Neural cell (in vitro differentiated cells): ENCODE measurements around the gene GPN1. TPM values are rescaled to one million over a fixed set of nuclear protein-coding genes. Genes with fewer than 3 reads are reported as not detected.

Source experiments
- H2AFZ ChIP-seq: fragments of 200-600, 300-800 bp; sonication (generic), shearing (Covaris generic); 2 replicates; pipeline ENCODE4 v1.6.0; 2014; ENCODE audit warnings: low read depth, mild to moderate bottlenecking, antibody characterized with exemption, low read length, moderate library complexity
- H3F3A ChIP-seq: fragments of 200-600 bp; shearing (Covaris generic); 2 replicates; pipeline ENCODE4 v1.6.1; 2016; ENCODE audit warnings: mild to moderate bottlenecking, moderate library complexity, mixed read lengths, antibody characterized with exemption, low read length; ENCODE audit not compliant: insufficient read depth, poor library complexity, severe bottlenecking
- H3K27ac ChIP-seq: fragments of 200-600, 300-800 bp; sonication (generic), shearing (Covaris generic); 2 replicates; pipeline ENCODE4 v1.5.1; 2014; ENCODE audit warnings: mild to moderate bottlenecking, low read length, moderate library complexity
- H3K27me3 ChIP-seq: fragments of 300-800, 200-600 bp; sonication (generic), shearing (Covaris generic); 2 replicates; pipeline ENCODE4 v1.6.0; 2014; ENCODE audit warnings: mild to moderate bottlenecking, low read depth, low read length, moderate library complexity; ENCODE audit not compliant: insufficient read depth
- H3K36me3 ChIP-seq: fragments of 300-800, 200-600 bp; sonication (generic), shearing (Covaris generic); 2 replicates; pipeline ENCODE4 v1.5.1; 2014; ENCODE audit warnings: mild to moderate bottlenecking, antibody characterized with exemption, low read length, moderate library complexity; ENCODE audit not compliant: insufficient read depth
- H3K4me2 ChIP-seq: fragments of 300-800, 200-600 bp; sonication (generic), shearing (Covaris generic); 2 replicates; pipeline ENCODE4 v1.6.0; 2014; ENCODE audit warnings: mild to moderate bottlenecking, low read length
- H3K4me3 ChIP-seq: fragments of 300-800, 200-600 bp; sonication (generic), shearing (Covaris generic); 2 replicates; pipeline ENCODE4 v1.5.1; 2014; ENCODE audit warnings: mild to moderate bottlenecking, low read length, moderate library complexity
- H3K79me2 ChIP-seq: fragments of 200-600 bp; shearing (Covaris generic); replicated peaks from 2 replicates; pipeline ENCODE4 v1.6.0; 2014; ENCODE audit warnings: mild to moderate bottlenecking, low read length, moderate library complexity; ENCODE audit not compliant: insufficient read depth
- H3K9ac ChIP-seq: fragments of 300-800, 200-600 bp; sonication (generic), shearing (Covaris generic); 2 replicates; pipeline ENCODE4 v1.6.1; 2016; ENCODE audit warnings: mild to moderate bottlenecking, low read length, mixed read lengths
- H3K9me2 ChIP-seq: fragments of 200-600 bp; shearing (Covaris generic); 2 replicates; pipeline ENCODE4 v1.6.1; 2016; ENCODE audit warnings: mild to moderate bottlenecking, low read length, mixed read lengths; ENCODE audit not compliant: insufficient read depth
- H3K9me3 ChIP-seq: fragments of 200-600, 300-800 bp; sonication (generic), shearing (Covaris generic); 2 replicates; pipeline ENCODE4 v1.6.1; 2016; ENCODE audit warnings: mild to moderate bottlenecking, mixed run types, low read length, moderate library complexity, mixed read lengths
- H4K20me1 ChIP-seq: fragments of 200-600 bp; shearing (Covaris generic); 2 replicates; pipeline ENCODE4 v1.6.1; 2016; ENCODE audit warnings: mild to moderate bottlenecking, mixed run types; ENCODE audit not compliant: insufficient read depth
- EP300 ChIP-seq: fragments of 450-650 bp; conservative IDR thresholded peaks from 2 replicates; pipeline ENCODE4 v1.6.1; 2014; ENCODE audit warnings: antibody characterized with exemption, mild to moderate bottlenecking, moderate library complexity; ENCODE audit not compliant: poor library complexity, severe bottlenecking
- EZH2 ChIP-seq: fragments of 200-600, 300-800 bp; shearing (Covaris generic), sonication (generic); IDR thresholded peaks from 2 replicates; pipeline ENCODE4 v1.6.1; 2014; ENCODE audit warnings: antibody characterized with exemption, low read length, borderline replicate concordance, mild to moderate bottlenecking; ENCODE audit not compliant: insufficient read depth, poor library complexity, severe bottlenecking
- MXI1 ChIP-seq: fragments of 450-650 bp; conservative IDR thresholded peaks from 2 replicates; pipeline ENCODE4 v1.6.1; 2014; ENCODE audit warnings: antibody characterized with exemption, mild to moderate bottlenecking; ENCODE audit not compliant: poor library complexity, severe bottlenecking
- POLR2AphosphoS5 ChIP-seq: IDR thresholded peaks from 2 replicates; pipeline ENCODE4 v1.6.1; 2012
- RAD21 ChIP-seq: fragments of 450-650 bp; conservative IDR thresholded peaks from 2 replicates; pipeline ENCODE4 v1.6.1; 2014; ENCODE audit warnings: antibody characterized with exemption, mild to moderate bottlenecking, moderate library complexity
- SMC3 ChIP-seq: fragments of 450-650 bp; conservative IDR thresholded peaks from 2 replicates; pipeline ENCODE4 v1.6.1; 2014; ENCODE audit warnings: antibody characterized with exemption, mild to moderate bottlenecking, moderate library complexity; ENCODE audit not compliant: poor library complexity
- TAF1 ChIP-seq: IDR thresholded peaks from 2 replicates; pipeline ENCODE4 v1.6.1; 2012; ENCODE audit warnings: low read depth
- polyA plus RNA-seq: library from polyadenylated mRNA; depleted of rRNA; stranded (reverse); fragments of >200 nt; gene quantifications from 2 replicates; pipeline ENCODE4 v1.2.3, GENCODE V29; 2014
- TF ChIP-seq, protein P1 (sequence below): fragments of 450-650 bp; IDR thresholded peaks from 2 replicates; pipeline ENCODE4 v1.5.1; 2014; ENCODE audit warnings: antibody characterized with exemption, mild to moderate bottlenecking, moderate library complexity; ENCODE audit not compliant: poor library complexity, severe bottlenecking
- TF ChIP-seq, protein P2 (sequence below): IDR thresholded peaks from 2 replicates; pipeline ENCODE4 v1.6.1; 2012; ENCODE audit warnings: borderline replicate concordance

The GPN1 gene
- polyA plus RNA-seq, 1 donor from 2014 or later = 48.2 TPM

DNA sequence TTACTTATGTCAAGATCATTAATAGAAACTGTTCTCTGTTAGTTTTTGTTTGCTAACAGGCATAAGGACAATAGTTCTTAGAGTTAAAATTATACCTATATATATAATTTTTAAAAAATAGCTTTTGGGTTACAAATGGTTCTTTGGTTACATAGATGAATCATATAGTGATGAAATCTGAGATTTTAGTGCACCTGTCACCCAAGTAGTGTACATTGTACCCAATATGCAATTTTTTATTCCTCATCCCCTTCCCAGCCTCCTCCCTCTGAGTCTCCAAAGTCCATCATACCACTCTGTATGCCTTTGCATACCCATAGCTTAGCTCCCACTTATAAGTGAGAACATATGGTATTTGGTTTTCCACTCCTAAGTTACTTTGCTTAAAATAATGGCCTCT lies 61.2 kb downstream of the GPN1 start:
- no peak overlapping the region for H3K9ac ChIP-seq
- TF ChIP-seq EZH2 (no peak), MXI1 (no peak), SMC3 (no peak), TAF1 (no peak), RAD21 (no peak), POLR2AphosphoS5 (no peak), EP300 (no peak)
- TF ChIP-seq, protein P1, sequence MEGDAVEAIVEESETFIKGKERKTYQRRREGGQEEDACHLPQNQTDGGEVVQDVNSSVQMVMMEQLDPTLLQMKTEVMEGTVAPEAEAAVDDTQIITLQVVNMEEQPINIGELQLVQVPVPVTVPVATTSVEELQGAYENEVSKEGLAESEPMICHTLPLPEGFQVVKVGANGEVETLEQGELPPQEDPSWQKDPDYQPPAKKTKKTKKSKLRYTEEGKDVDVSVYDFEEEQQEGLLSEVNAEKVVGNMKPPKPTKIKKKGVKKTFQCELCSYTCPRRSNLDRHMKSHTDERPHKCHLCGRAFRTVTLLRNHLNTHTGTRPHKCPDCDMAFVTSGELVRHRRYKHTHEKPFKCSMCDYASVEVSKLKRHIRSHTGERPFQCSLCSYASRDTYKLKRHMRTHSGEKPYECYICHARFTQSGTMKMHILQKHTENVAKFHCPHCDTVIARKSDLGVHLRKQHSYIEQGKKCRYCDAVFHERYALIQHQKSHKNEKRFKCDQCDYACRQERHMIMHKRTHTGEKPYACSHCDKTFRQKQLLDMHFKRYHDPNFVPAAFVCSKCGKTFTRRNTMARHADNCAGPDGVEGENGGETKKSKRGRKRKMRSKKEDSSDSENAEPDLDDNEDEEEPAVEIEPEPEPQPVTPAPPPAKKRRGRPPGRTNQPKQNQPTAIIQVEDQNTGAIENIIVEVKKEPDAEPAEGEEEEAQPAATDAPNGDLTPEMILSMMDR = no peak
- TF ChIP-seq, protein P2, sequence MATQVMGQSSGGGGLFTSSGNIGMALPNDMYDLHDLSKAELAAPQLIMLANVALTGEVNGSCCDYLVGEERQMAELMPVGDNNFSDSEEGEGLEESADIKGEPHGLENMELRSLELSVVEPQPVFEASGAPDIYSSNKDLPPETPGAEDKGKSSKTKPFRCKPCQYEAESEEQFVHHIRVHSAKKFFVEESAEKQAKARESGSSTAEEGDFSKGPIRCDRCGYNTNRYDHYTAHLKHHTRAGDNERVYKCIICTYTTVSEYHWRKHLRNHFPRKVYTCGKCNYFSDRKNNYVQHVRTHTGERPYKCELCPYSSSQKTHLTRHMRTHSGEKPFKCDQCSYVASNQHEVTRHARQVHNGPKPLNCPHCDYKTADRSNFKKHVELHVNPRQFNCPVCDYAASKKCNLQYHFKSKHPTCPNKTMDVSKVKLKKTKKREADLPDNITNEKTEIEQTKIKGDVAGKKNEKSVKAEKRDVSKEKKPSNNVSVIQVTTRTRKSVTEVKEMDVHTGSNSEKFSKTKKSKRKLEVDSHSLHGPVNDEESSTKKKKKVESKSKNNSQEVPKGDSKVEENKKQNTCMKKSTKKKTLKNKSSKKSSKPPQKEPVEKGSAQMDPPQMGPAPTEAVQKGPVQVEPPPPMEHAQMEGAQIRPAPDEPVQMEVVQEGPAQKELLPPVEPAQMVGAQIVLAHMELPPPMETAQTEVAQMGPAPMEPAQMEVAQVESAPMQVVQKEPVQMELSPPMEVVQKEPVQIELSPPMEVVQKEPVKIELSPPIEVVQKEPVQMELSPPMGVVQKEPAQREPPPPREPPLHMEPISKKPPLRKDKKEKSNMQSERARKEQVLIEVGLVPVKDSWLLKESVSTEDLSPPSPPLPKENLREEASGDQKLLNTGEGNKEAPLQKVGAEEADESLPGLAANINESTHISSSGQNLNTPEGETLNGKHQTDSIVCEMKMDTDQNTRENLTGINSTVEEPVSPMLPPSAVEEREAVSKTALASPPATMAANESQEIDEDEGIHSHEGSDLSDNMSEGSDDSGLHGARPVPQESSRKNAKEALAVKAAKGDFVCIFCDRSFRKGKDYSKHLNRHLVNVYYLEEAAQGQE = no peak
- no peaks in the 10 kb centered on the region for H3F3A ChIP-seq
- H3K27me3 ChIP-seq = no peaks in the 10 kb centered on the region
- H3K4me2 ChIP-seq = no peak overlapping the region
- no peaks in the 10 kb centered on the region for H3K9me3 ChIP-seq
- no peaks in the 10 kb centered on the region for H3K9me2 ChIP-seq
- no peak overlapping the region for H3K27ac ChIP-seq
- no peak overlapping the region for H2AFZ ChIP-seq
- peaks cover 8% of the 10 kb centered on the region for H3K36me3 ChIP-seq
- H3K79me2 ChIP-seq = no peaks in the 10 kb centered on the region
- no peak overlapping the region for H3K4me3 ChIP-seq
- no peaks in the 10 kb centered on the region for H4K20me1 ChIP-seq

DNA sequence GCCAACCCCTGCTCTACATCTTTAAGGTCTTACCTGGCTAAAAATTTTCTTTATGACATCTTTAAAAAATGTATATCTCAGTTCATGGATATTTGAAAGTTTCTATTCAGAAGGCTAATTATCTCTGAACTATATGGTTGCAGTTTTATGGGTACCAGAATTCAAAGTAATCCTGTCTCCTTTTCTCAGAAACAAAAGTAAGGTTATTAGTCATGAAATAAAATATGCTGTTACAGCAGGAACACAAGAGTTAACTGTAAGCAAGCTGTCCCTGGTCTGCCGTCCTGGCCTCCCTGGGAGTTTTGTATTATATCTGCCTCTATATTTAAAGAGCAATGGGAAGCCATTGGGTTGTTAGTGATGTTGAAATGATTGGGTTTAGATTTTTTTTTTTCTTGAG lies 68.8 kb downstream of the GPN1 start:
- Histone ChIP-seq H3K4me3 (no peak overlapping the region), H3K27me3 (no peaks in the 10 kb centered on the region), H3F3A (no peaks in the 10 kb centered on the region), H2AFZ (no peak overlapping the region), H3K27ac (no peak overlapping the region), H3K79me2 (no peaks in the 10 kb centered on the region), H4K20me1 (no peaks in the 10 kb centered on the region), H3K9me2 (no peaks in the 10 kb centered on the region), H3K9me3 (no peaks in the 10 kb centered on the region), H3K9ac (no peak overlapping the region), H3K4me2 (no peak overlapping the region), H3K36me3 (no peaks in the 10 kb centered on the region)
- TF ChIP-seq MXI1 = no peak
- TF ChIP-seq POLR2AphosphoS5 = no peak
- TF ChIP-seq, protein P1 = no peak
- TF ChIP-seq, protein P2 = no peak
- no peak for TF ChIP-seq TAF1
- no peak for TF ChIP-seq RAD21
- no peak for TF ChIP-seq SMC3
- no peak for TF ChIP-seq EP300
- no peak for TF ChIP-seq EZH2
